Measurements from ENCODE around the gene THSD4. TPM values are rescaled to one million over a fixed set of nuclear protein-coding genes. Genes with fewer than 3 reads are reported as not detected.

THSD4 gene
- total RNA-seq, 6 experiments from 2014 or later = 5.2 to 21.8 (median 13.7) TPM

GRCh38 chr15:71430782-71431181 lies 315.5 kb downstream of the THSD4 start:
- WGBS (ENCODE audit: insufficient coverage, low coverage, low lambda C conversion rate, missing lambda C conversion rate) = 78% methylated on average over 2 of the region's 2 CpGs
- TF ChIP-seq POLR2A (IDR thresholded peaks at IDR 0.05) (no peak), CTCF (IDR thresholded peaks at IDR 0.05) (no peak)
- H3K4me1 ChIP-seq = no peaks in the 10 kb centered on the region
- H3K9me3 ChIP-seq = no peaks in the 10 kb centered on the region
- no peak for ATAC-seq
- no peak for DNase-seq
- no peaks in the 10 kb centered on the region for H3K27me3 ChIP-seq
- no peak overlapping the region for H3K4me3 ChIP-seq
- no peaks in the 10 kb centered on the region for H3K36me3 ChIP-seq
- intact Hi-C loops (cut with DNase I) = no loop called here
- H3K27ac ChIP-seq = no peak overlapping the region

- no peak overlapping the region for H3K4me3 ChIP-seq
- ATAC-seq (no peak), DNase-seq (no peak)
- H3K27me3 ChIP-seq = no peaks in the 10 kb centered on the region
- no peaks in the 10 kb centered on the region for H3K4me1 ChIP-seq
- intact Hi-C loops (cut with DNase I) = no loop called here
- no peak overlapping the region for H3K27ac ChIP-seq
- WGBS (ENCODE audit: insufficient coverage, low coverage, low lambda C conversion rate, missing lambda C conversion rate) = 78% methylated on average over 7 of the region's 8 CpGs
- TF ChIP-seq CTCF (IDR thresholded peaks at IDR 0.05) = no peak
- TF ChIP-seq POLR2A (IDR thresholded peaks at IDR 0.05) = no peak
- no peaks in the 10 kb centered on the region for H3K36me3 ChIP-seq
- H3K9me3 ChIP-seq = no peaks in the 10 kb centered on the region
Measured at GRCh38 chr15:71431343-71432336, 316.4 kb downstream of the THSD4 start.

GRCh38 chr15:71433402-71433801 lies 318.1 kb downstream of the THSD4 start:
- Histone ChIP-seq H3K27me3 (no peaks in the 10 kb centered on the region), H3K9me3 (no peaks in the 10 kb centered on the region), H3K36me3 (no peaks in the 10 kb centered on the region), H3K4me3 (no peak overlapping the region), H3K4me1 (no peaks in the 10 kb centered on the region), H3K27ac (no peak overlapping the region)
- intact Hi-C loops (cut with DNase I) = no loop called here
- DNase-seq = no peak
- ATAC-seq = peak in 2 of 4 donors; percentile 43 to 74
- WGBS (ENCODE audit: insufficient coverage, low coverage, low lambda C conversion rate, missing lambda C conversion rate) = no CpG with 5 or more reads among the region's 1 CpG
- TF ChIP-seq CTCF (IDR thresholded peaks at IDR 0.05) = no peak
- no peak for TF ChIP-seq POLR2A (IDR thresholded peaks at IDR 0.05)

- intact Hi-C loops (cut with DNase I) = loop anchor here in 1 of 2 donors (5.0 kb wide), 1 partner anchor 47 kb away; no protein-coding TSS in a partner anchor
Measured at GRCh38 chr15:71434774-71435173, 319.5 kb downstream of the THSD4 start.

More at GRCh38 chr15:71434774-71435173, 319.5 kb downstream of the THSD4 start:
- WGBS (ENCODE audit: insufficient coverage, low coverage, low lambda C conversion rate, missing lambda C conversion rate) = 85% methylated on average over 2 of the region's 2 CpGs
- TF ChIP-seq CTCF (IDR thresholded peaks at IDR 0.05) (no peak), POLR2A (IDR thresholded peaks at IDR 0.05) (no peak)
- no peak for DNase-seq
- Histone ChIP-seq H3K4me3 (no peak overlapping the region), H3K36me3 (no peaks in the 10 kb centered on the region), H3K9me3 (no peaks in the 10 kb centered on the region), H3K4me1 (no peaks in the 10 kb centered on the region), H3K27me3 (no peaks in the 10 kb centered on the region), H3K27ac (no peak overlapping the region)
- no peak for ATAC-seq
